GM10847 (cell line): ENCODE data around the gene GFRAL.

ENCODE experiments used
- POLR2A ChIP-seq: IDR thresholded peaks from 2 replicates; pipeline ENCODE4 v1.6.1; 2011; ENCODE audit not compliant: insufficient read length; ENCODE audit errors: extremely low read depth

The GFRAL gene

DNA sequence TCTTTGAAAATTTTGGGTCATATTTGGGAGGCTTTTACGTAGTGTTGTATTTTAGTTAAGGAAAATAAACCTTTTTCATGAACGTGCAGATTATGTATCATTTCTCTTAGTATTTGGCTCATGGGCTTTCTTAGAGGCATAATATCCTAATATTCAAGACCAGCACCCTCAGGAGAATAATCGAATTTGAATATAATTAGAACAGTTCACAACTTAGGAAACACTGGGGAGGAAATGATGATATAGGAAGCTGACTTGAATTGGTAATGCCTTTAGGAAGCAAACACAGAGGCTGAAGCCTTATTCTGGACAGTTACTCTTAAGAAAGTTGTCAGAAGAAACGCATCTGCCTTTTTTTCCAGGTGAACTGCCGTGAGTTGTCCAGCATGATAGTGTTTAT, at the start of gene GFRAL:
TSS of gene GFRAL (plus strand) at position 301 of the 400 bp plus-strand sequence. CDS start at position 387, 86 bp downstream.
- TF ChIP-seq POLR2A, result no peak

GRCh38 chr6:55277646-55278045, 49.6 kb upstream of the GFRAL start:
- no peak for TF ChIP-seq POLR2A

- TF ChIP-seq POLR2A, result no peak
Observed at GRCh38 chr6:55281215-55281614, 46.1 kb upstream of the GFRAL start.

DNA sequence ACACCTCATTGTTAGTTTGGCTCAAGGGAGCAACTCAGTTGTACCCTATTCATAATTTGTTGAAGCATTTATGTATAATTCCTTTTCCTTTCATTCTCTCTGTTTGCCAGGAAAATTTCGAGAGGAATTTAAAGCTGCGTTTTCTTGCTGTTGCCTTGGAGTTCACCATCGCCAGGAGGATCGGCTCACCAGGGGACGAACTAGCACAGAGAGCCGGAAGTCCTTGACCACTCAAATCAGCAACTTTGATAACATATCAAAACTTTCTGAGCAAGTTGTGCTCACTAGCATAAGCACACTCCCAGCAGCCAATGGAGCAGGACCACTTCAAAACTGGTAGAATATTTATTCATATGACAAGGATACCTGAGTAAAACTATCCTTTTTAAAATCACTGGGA, 45.2 kb upstream of the GFRAL start:
- no peak for TF ChIP-seq POLR2A

GRCh38 chr6:55286824-55287223, 40.4 kb upstream of the GFRAL start:
- no peak for TF ChIP-seq POLR2A

GRCh38 chr6:55290736-55291135, 36.5 kb upstream of the GFRAL start:
- no peak for TF ChIP-seq POLR2A

DNA sequence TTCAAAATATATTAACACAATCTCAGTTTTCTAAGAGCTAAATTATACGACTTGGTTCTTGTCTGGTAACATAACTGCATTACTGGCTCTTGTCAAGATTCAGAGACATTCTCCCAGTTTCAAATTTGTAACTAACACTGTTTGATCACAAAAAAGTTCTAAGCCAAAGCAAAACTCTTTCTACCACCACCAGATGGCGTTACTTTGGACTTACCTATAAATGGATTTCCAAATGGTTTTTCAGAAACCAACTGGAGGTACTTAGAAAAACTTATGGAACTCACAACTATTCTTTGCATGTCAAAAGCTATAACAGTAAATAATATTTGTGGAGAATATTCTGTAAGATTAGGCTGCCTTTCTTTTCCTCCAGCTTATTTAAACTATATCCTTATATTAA, 34.2 kb upstream of the GFRAL start:
- no peak for TF ChIP-seq POLR2A

- TF ChIP-seq POLR2A, result no peak
Observed at GRCh38 chr6:55299286-55299985, 27.8 kb upstream of the GFRAL start.

DNA sequence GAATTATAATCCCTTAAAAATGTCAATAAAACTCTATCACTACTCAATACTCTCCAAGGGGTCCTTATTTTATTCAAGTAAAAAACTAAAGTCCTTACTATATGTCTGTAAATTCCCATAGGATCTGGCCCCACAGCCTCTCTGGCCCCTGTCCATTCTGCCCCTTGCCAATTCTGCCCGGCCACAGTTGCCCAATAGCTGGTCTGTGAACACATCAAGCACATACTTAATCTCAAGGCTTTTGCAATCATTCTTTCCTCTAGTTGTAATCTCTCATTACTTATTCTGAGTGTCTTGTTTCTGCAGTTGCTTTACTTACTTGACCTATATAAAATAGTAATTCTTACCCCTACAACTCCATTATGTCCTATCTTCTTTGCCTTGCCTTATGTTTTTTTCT, 22.5 kb upstream of the GFRAL start:
- no peak for TF ChIP-seq POLR2A

DNA sequence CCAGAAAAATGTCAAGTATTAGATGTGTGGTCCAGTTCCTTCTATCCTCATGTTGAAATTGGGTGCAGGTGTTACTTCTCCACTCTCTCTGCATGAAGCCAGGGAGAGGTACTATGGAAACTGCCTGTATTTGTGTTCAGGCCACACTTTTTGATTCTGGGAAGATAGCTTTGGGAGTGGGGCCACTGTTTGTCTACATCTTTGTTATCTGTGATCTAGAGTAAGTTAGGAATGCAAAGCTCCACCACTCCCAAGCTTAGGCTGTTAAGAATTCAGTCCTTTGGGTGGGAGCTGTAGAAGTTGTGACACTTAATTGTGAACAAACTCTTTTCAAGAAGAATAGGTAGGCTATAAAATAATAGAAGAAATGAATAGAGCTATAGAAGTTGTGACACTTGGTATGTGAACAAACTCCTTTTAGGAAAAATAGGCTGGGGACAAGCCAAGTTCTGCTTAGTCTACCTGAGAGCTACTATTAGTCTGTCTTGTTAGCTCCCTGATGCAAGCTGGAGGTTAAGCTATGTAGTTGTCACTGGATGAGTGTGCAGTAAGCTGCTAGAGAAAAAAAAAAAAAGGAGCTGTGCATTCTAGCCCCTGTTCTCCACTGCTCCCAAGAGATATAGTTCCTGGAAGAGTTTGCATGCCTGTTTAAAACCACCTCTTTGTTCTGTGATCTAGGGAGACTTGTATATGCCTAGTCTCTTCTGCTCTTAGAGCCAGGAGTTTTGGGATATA, 7.1 kb upstream of the GFRAL start:
- TF ChIP-seq POLR2A, result no peak

DNA sequence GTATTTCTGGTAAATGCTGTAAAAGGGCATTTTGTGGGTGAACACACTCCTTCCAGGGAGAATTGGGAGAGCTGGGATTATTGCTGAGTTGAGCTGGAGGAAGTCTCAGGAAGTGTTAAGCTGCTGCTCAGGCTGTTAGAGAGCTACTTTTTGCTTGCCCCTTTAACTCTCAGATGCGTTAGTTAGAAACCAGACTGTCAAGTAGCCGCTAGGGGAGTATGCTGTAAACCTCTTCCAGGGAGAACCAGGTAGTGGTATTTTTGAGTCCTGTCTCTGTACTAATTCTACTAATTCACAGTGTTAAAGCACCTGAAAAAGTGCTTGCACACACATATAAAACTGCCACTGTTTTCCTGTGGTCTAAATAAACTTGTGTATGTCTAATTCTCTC, 6.6 kb upstream of the GFRAL start:
- no peak for TF ChIP-seq POLR2A

- TF ChIP-seq POLR2A, result no peak
Observed at GRCh38 chr6:55377150-55377549, 49.9 kb downstream of the GFRAL start.

GRCh38 chr6:55379471-55379870, 52.2 kb downstream of the GFRAL start:
- TF ChIP-seq POLR2A, result no peak

- TF ChIP-seq POLR2A, result no peak
Observed at GRCh38 chr6:55379895-55380294, 52.6 kb downstream of the GFRAL start.

- TF ChIP-seq POLR2A, result no peak
Observed at GRCh38 chr6:55388211-55388610, 60.9 kb downstream of the GFRAL start.

DNA sequence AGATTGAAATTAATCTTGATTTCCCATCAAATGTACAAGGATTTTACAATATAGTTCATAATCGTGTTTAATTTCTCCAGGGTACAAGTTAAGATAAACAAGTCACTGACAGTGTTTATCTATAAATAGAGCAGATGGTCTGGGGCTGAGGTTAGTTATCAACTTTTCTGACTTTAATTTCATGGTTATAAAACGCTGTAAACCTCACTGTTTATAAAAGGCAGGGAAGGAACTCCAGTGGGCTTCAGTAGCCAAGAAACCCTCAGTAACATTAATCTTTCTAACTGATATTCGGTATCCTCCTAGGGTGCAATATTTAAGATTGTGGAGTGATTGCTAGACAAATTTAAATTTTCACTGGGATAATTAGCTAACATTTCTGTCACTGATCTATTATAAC, 68.6 kb downstream of the GFRAL start:
- no peak for TF ChIP-seq POLR2A

DNA sequence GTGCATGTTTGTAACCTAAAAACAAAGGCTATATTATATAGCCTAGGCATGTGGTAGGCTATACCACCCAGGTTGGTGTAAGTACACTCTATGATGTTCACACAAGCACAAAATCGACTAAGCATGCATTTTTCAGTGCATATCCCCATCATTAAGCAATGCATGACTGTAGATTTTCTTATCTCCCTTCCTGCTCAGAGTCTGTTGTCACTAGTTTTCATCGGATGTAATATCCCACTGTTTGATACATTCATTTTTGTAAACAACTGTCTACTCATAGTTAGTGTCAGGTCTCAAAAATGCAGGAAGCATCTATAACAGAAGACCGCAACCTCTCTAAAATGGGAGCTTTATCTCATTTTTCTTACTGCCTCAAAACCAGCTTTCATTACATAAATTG, 70.7 kb downstream of the GFRAL start:
- TF ChIP-seq POLR2A, result no peak
